ENCODE data around the gene BPNT1. TPM values are rescaled to one million over a fixed set of nuclear protein-coding genes. Genes with fewer than 3 reads are reported as not detected.

Gene BPNT1
- total and polyA plus RNA-seq, 2 of the 8 experiments (the other 6 are each of a cell fraction or from before 2014, with no cell fraction given): 13.2 to 16.3 TPM

GRCh38 chr1:220038640-220039039, 50.9 kb downstream of the BPNT1 start:
- Histone ChIP-seq H3K79me1 (ENCODE audit: low read depth, low read length) (peaks cover 3% of the 10 kb centered on the region; the same call in 1 of the 2 replicates), H4K8ac (ENCODE audit: extremely low read depth, insufficient read depth, low read length) (no peak overlapping the region), H4K5ac (ENCODE audit: insufficient read length, low read depth, low read length) (no peak overlapping the region), H3K9me3 (ENCODE audit: insufficient read depth in 2 of 2, low read depth in 1 of 2, low read length in 1 of 2) (no peaks in the 10 kb centered on the region), H3K4me2 (ENCODE audit: insufficient read depth in 1 of 2, low read depth in 2 of 2, low read length in 2 of 2) (no peak overlapping the region), H2BK15ac (ENCODE audit: low read length) (no peak overlapping the region), H3K27ac (ENCODE audit: low read depth, low read length) (no peak overlapping the region), H2BK120ac (replicated peaks; ENCODE audit: low read depth, low read length) (no peak overlapping the region), H3K4me1 (replicated peaks in 1 of 4; ENCODE audit: control insufficient read depth in 3 of 4, insufficient read depth in 4 of 4, low read length in 3 of 4) (no peaks in the 10 kb centered on the region), H3K4ac (replicated peaks; ENCODE audit: insufficient read length, low read depth, low read length) (no peak overlapping the region), H3K36me3 (ENCODE audit: control insufficient read depth in 2 of 4, insufficient read depth in 4 of 4, low read length in 3 of 4) (peaks cover 0 to 24% (median 10%) of the 10 kb centered on the region in 4 experiments; a peak in 5 of 8 replicates), H3K14ac (ENCODE audit: insufficient read length) (no peak overlapping the region), H4K91ac (replicated peaks; ENCODE audit: insufficient read length, low read length) (no peak overlapping the region), H3K4me3 (ENCODE audit: extremely low read depth in 1 of 4, insufficient read depth in 2 of 4, low read depth in 3 of 4, low read length in 4 of 4) (no peak overlapping the region), H3K23me2 (ENCODE audit: low read depth, low read length) (no peaks in the 10 kb centered on the region), H3K9ac (replicated peaks in 1 of 4; ENCODE audit: extremely low read depth in 1 of 4, low read depth in 3 of 4, low read length in 3 of 4) (no peak overlapping the region), H2BK20ac (ENCODE audit: low read length) (no peak overlapping the region), H3K18ac (ENCODE audit: extremely low read depth, low read length) (no peak overlapping the region), H3K56ac (replicated peaks; ENCODE audit: insufficient read length, low read depth, low read length) (no peak overlapping the region), H2AK5ac (ENCODE audit: low read depth, low read length) (no peak overlapping the region), H2BK12ac (ENCODE audit: low read depth, low read length) (no peak overlapping the region), H4K20me1 (replicated peaks in 1 of 2; ENCODE audit: control insufficient read depth in 1 of 2, insufficient read depth in 2 of 2, low read length in 2 of 2) (peaks cover 0 to 1% of the 10 kb centered on the region in 2 experiments), H3K23ac (ENCODE audit: insufficient read length) (no peak overlapping the region), H2BK5ac (ENCODE audit: low read depth, low read length) (no peak overlapping the region), H3K79me2 (ENCODE audit: control insufficient read depth in 1 of 2, insufficient read depth in 2 of 2, low read length in 2 of 2) (peaks cover 0 to 57% of the 10 kb centered on the region in 2 experiments; a peak in 3 of 4 replicates), H2AFZ (ENCODE audit: low read length) (no peak overlapping the region), H3K27me3 (replicated peaks in 1 of 4; ENCODE audit: control insufficient read depth in 3 of 4, extremely low read depth in 1 of 4, insufficient read depth in 3 of 4, low read length in 3 of 4) (no peaks in the 10 kb centered on the region)
- 91% methylated on average over 4 of the region's 4 CpGs; no CpG with 5 or more reads in 1 of the 2 experiments for WGBS, 2 experiments (ENCODE audit: extremely low coverage in 1 of 2, insufficient coverage in 1 of 2, insufficient read length in 1 of 2, insufficient replicate concordance in 2 of 2, low coverage in 1 of 2, low lambda C conversion rate in 2 of 2, missing lambda C conversion rate in 1 of 2)
- CTCF ChIA-PET (ENCODE audit: partially characterized antibody): interaction anchor here (0.9 to 2.1 kb wide), 5 partner anchors 10 to 180 kb away, joined by 3 to 7 read pairs (median 3); no protein-coding TSS in a partner anchor
- DNase-seq (ENCODE audit: low read depth in 1 of 2, low spot score in 2 of 2): no peak
- POLR2A ChIA-PET (ENCODE audit: partially characterized antibody): interaction anchor here (0.7 to 1.1 kb wide), 3 partner anchors 14 to 201 kb away, joined by 3 to 5 read pairs (median 3); no protein-coding TSS in a partner anchor
- no peak for FAIRE-seq
- TF ChIP-seq SIRT6 (IDR thresholded peaks at IDR 0.05; ENCODE audit: low read length): no peak
- TF ChIP-seq NANOG (IDR thresholded peaks at IDR 0.05; ENCODE audit: insufficient read depth, low read depth, low read length, poor library complexity, severe bottlenecking): no peak
